K562 (cell line): ENCODE data around the gene DNAJC9. TPM values are rescaled to one million over a fixed set of nuclear protein-coding genes. Genes with fewer than 3 reads are reported as not detected.

Experiments used
- CC2D1A ChIP-seq: fragments of 450-650 bp; IDR thresholded peaks from 2 replicates; pipeline ENCODE4 v1.6.1; 2017; ENCODE audit warnings: mild to moderate bottlenecking
- CCNT2 ChIP-seq: IDR thresholded peaks from 2 replicates; pipeline ENCODE4 v1.6.1; 2011; ENCODE audit warnings: borderline replicate concordance, low read depth, mild to moderate bottlenecking, moderate library complexity, mixed read lengths, low read length; ENCODE audit not compliant: insufficient read length; ENCODE audit errors: extremely low read depth
- CUX1 ChIP-seq: fragments of 200-800 bp; sonication (Bioruptor generic); IDR thresholded peaks from 2 replicates; pipeline ENCODE4 v1.6.1; 2016; ENCODE audit warnings: missing genetic modification characterization, missing compliant biosample characterization
- DDX20 ChIP-seq: fragments of 450-650 bp; IDR thresholded peaks from 2 replicates; pipeline ENCODE4 v1.6.1; 2016; ENCODE audit warnings: missing genetic modification characterization, low read depth, mild to moderate bottlenecking, missing compliant biosample characterization, moderate library complexity
- DMBX1 ChIP-seq: fragments of 250-450 bp; sonication (Bioruptor Pico); IDR thresholded peaks from 2 replicates; pipeline ENCODE4 v1.8.0; 2022; ENCODE audit warnings: inconsistent platforms, mild to moderate bottlenecking, moderate library complexity, borderline replicate concordance
- HDAC8 ChIP-seq: fragments of 450-650 bp; IDR thresholded peaks from 2 replicates; pipeline ENCODE4 v1.6.1; 2016; ENCODE audit warnings: mild to moderate bottlenecking, missing genetic modification characterization, moderate library complexity, missing compliant biosample characterization
- KLF6 ChIP-seq: fragments of 250-450 bp; sonication (Bioruptor Pico); IDR thresholded peaks from 2 replicates; pipeline ENCODE4 v1.4.0; 2020; ENCODE audit warnings: mild to moderate bottlenecking, moderate library complexity, borderline replicate concordance
- NFRKB ChIP-seq: fragments of 450-650 bp; IDR thresholded peaks from 2 replicates; pipeline ENCODE4 v1.6.1; 2016; ENCODE audit warnings: low read depth
- PRDM10 ChIP-seq: fragments of 450-650 bp; IDR thresholded peaks from 2 replicates; pipeline ENCODE4 v1.6.1; 2018; ENCODE audit not compliant: partially characterized antibody
- PTTG1 ChIP-seq: fragments of 450-650 bp; IDR thresholded peaks from 2 replicates; pipeline ENCODE4 v1.6.1; 2016; ENCODE audit warnings: low read depth, mild to moderate bottlenecking, missing genetic modification characterization, missing compliant biosample characterization
- SNRNP70 ChIP-seq: fragments of 200-400 bp; formaldehyde crosslinking; optimal IDR thresholded peaks from 2 replicates; pipeline ENCODE3; 2017; ENCODE audit warnings: low read depth, low read length
- TEAD1 ChIP-seq, 2 experiments: fragments of 450-650 bp in 1 of 2; sonication (generic) in 1 of 2; formaldehyde crosslinking; IDR thresholded peaks; 2 replicates each; pipeline versions ENCODE4 v1.4.0 to v1.8.0; 2020 to 2022; ENCODE audit warnings: mild to moderate bottlenecking in 2 of 2, missing genetic modification reagents in 1 of 2
- TRIM24 ChIP-seq, 2 experiments: fragments of 450-650 bp; IDR thresholded peaks; 2 replicates each; pipeline ENCODE4 v1.6.1; 2016
- ZBTB43 ChIP-seq: sonication (generic); formaldehyde crosslinking; IDR thresholded peaks from 2 replicates; pipeline ENCODE4 v1.8.0; 2023; ENCODE audit warnings: mild to moderate bottlenecking, missing genetic modification reagents
- ZNF146 ChIP-seq: IDR thresholded peaks from one replicate; pipeline ENCODE4 v1.6.1; 2018; ENCODE audit warnings: missing compliant biosample characterization; ENCODE audit not compliant: unreplicated experiment
- ZNF584 ChIP-seq: fragments of 200-800 bp; sonication (Bioruptor generic); IDR thresholded peaks from 2 replicates; pipeline ENCODE4 v1.6.1; 2016; ENCODE audit warnings: low read depth, mild to moderate bottlenecking, missing genetic modification characterization, missing compliant biosample characterization
- polyA plus RNA-seq, 8 experiments: library from polyadenylated mRNA; depleted of rRNA in 4 of 8; stranded (reverse) in 5 of 8; unstranded in 3 of 8; fragments of >200 nt; fragmentation: Nextera tagmentation in 2 of 8; fragmentation: Illumina TruSeq in 1 of 8; extraction: Ambion mirVana in 2 of 8; extraction: Trizol in 1 of 8; gene quantifications; 2 replicates each; pipeline versions ENCODE4 v1.2.1 to v1.2.3, GENCODE V29; 2011 to 2014; ENCODE audit warnings: inconsistent platforms in 1 of 8, missing spikeins in 1 of 8
- total RNA-seq, 7 experiments: library from RNA; depleted of rRNA in 6 of 7; stranded (reverse); fragments of >200 nt in 6 of 7; fragmentation: Illumina TruSeq in 2 of 7; extraction: Trizol in 2 of 7; gene quantifications; 2 replicates each; pipeline versions ENCODE4 v1.2.1 to v1.2.3, GENCODE V29; 2011 to 2021; ENCODE audit warnings: low replicate concordance in 1 of 7

Gene DNAJC9
- total and polyA plus RNA-seq, 9 of the 15 experiments (the other 6 are each of a cell fraction or from before 2014, with no cell fraction given), result 66.7 to 133 (median 102) TPM

GRCh38 chr10:73261362-73261995 is 14.4 kb upstream of the DNAJC9 start (continued):
- TF ChIP-seq KLF6 (CRISPR knock-in tag) (0 out of 2 replicates have a peak, but pooled peaks have one; percentile 18), SNRNP70 (no peak), CC2D1A (0 out of 2 replicates have a peak, but pooled peaks have one; percentile 56), ZNF146 (CRISPR knock-in tag) (no peak), DDX20 (peak; percentile 60), PTTG1 (tag) (0 out of 2 replicates have a peak, but pooled peaks have one; percentile 46), CCNT2 (no peak), TEAD1 (CRISPR knock-in tag; IDR thresholded peaks at IDR 0.05) (peak in 1 of 2 experiments; percentile 48; a peak in 1 of 4 replicates), HDAC8 (0 out of 2 replicates have a peak, but pooled peaks have one; percentile 70), CUX1 (CRISPR knock-in tag) (no peak), ZNF584 (CRISPR knock-in tag) (peak; percentile 44; the same call in 1 of the 2 replicates), ZBTB43 (CRISPR knock-in tag) (no peak), DMBX1 (CRISPR knock-in tag) (peak; percentile 78; the same call in 1 of the 2 replicates), PRDM10 (peak; percentile 20), NFRKB (0 out of 2 replicates have a peak, but pooled peaks have one; percentile 57), TRIM24 (IDR thresholded peaks at IDR 0.05) (peak in 1 of 2 experiments; percentile 46; a peak in 2 of 4 replicates)
